ENCODE results near the gene VPS9D1. TPM values are rescaled to one million over a fixed set of nuclear protein-coding genes. Genes with fewer than 3 reads are reported as not detected.

The VPS9D1 gene
- total RNA-seq, 4 donors from 2014 or later: 5.9 to 14.1 (median 7.0) TPM

GRCh38 chr16:89732918-89733242, 12.2 kb upstream of the VPS9D1 start:
- TF ChIP-seq POLR2A (IDR thresholded peaks at IDR 0.05): no peak
- TF ChIP-seq EP300 (IDR thresholded peaks at IDR 0.05): no peak
- TF ChIP-seq CTCF (IDR thresholded peaks at IDR 0.05): no peak
- H3K27me3 ChIP-seq: no peaks in the 10 kb centered on the region
- H3K27ac ChIP-seq: no peak overlapping the region
- no peaks in the 10 kb centered on the region for H3K9me3 ChIP-seq
- peaks cover 9 to 100% (median 50%) of the 10 kb centered on the region in 3 donors for H3K36me3 ChIP-seq
- WGBS, 2 donors: 85 to 92% methylated on average over 9 of the region's 9 CpGs
- no peak overlapping the region for H3K4me3 ChIP-seq
- no peak for DNase-seq (ENCODE audit: low spot score in 2 of 2)
- no peaks in the 10 kb centered on the region for H3K4me1 ChIP-seq

- WGBS, 2 donors: 80 to 85% methylated on average over 24 of the region's 24 CpGs
- no peaks in the 10 kb centered on the region for H3K27me3 ChIP-seq
- H3K36me3 ChIP-seq: peaks cover 6 to 100% (median 46%) of the 10 kb centered on the region in 3 donors
- H3K4me3 ChIP-seq: no peak overlapping the region
- no peak for DNase-seq (ENCODE audit: low spot score in 2 of 2)
- H3K4me1 ChIP-seq: no peaks in the 10 kb centered on the region
- TF ChIP-seq CTCF (IDR thresholded peaks at IDR 0.05) (no peak), POLR2A (IDR thresholded peaks at IDR 0.05) (no peak), EP300 (IDR thresholded peaks at IDR 0.05) (no peak)
- H3K9me3 ChIP-seq: no peaks in the 10 kb centered on the region
- H3K27ac ChIP-seq: no peak overlapping the region
Measured at GRCh38 chr16:89732142-89732917, 11.6 kb upstream of the VPS9D1 start.

GRCh38 chr16:89730610-89731234, 10.0 kb upstream of the VPS9D1 start:
- TF ChIP-seq CTCF (IDR thresholded peaks at IDR 0.05) (no peak), EP300 (IDR thresholded peaks at IDR 0.05) (no peak), POLR2A (IDR thresholded peaks at IDR 0.05) (no peak)
- WGBS, 2 donors: 70 to 74% methylated on average over 20 to 21 of the region's 22 CpGs

GRCh38 chr16:89729863-89730593, 9.3 kb upstream of the VPS9D1 start:
- WGBS, 2 donors: 56 to 58% methylated on average over 14 of the region's 14 CpGs
- H3K4me1 ChIP-seq: peaks cover 0 to 10% (median 0%) of the 10 kb centered on the region in 4 donors
- H3K9me3 ChIP-seq: no peaks in the 10 kb centered on the region
- H3K4me3 ChIP-seq: no peak overlapping the region
- peaks cover 3 to 100% (median 47%) of the 10 kb centered on the region in 3 donors for H3K36me3 ChIP-seq
- no peak overlapping the region for H3K27ac ChIP-seq
- TF ChIP-seq CTCF (IDR thresholded peaks at IDR 0.05): no peak
- no peak for TF ChIP-seq EP300 (IDR thresholded peaks at IDR 0.05)
- TF ChIP-seq POLR2A (IDR thresholded peaks at IDR 0.05): no peak
- no peak for DNase-seq (ENCODE audit: low spot score in 2 of 2)
- H3K27me3 ChIP-seq: no peaks in the 10 kb centered on the region

More at GRCh38 chr16:89730610-89731234, 10.0 kb upstream of the VPS9D1 start:
- Histone ChIP-seq H3K4me3 (no peak overlapping the region), H3K27ac (no peak overlapping the region), H3K36me3 (peaks cover 3 to 100% (median 53%) of the 10 kb centered on the region in 3 donors), H3K27me3 (no peaks in the 10 kb centered on the region), H3K9me3 (no peaks in the 10 kb centered on the region), H3K4me1 (peaks cover 0 to 3% (median 0%) of the 10 kb centered on the region in 4 donors)
- no peak for DNase-seq (ENCODE audit: low spot score in 2 of 2)

Data from tibial nerve (tissue), 4 donors.